Measurements from ENCODE around the gene FAM228B. TPM values are rescaled to one million over a fixed set of nuclear protein-coding genes. Genes with fewer than 3 reads are reported as not detected.

The FAM228B gene
- total and polyA plus RNA-seq, 7 donors = 1.4 to 44.1 (median 24.7) TPM

- no peak overlapping the region for H3K4me3 ChIP-seq
- no peaks in the 10 kb centered on the region for H3K4me1 ChIP-seq
- intact Hi-C loops (cut with DNase I) = no loop called here
- WGBS, 2 donors = 74 to 93% methylated on average over 2 of the region's 2 CpGs
- no peaks in the 10 kb centered on the region for H3K27me3 ChIP-seq
- H3K9me3 ChIP-seq = no peaks in the 10 kb centered on the region
- peaks cover 0 to 8% (median 0%) of the 10 kb centered on the region in 4 donors for H3K36me3 ChIP-seq
- TF ChIP-seq CTCF (IDR thresholded peaks at IDR 0.05) = no peak
- TF ChIP-seq EP300 (IDR thresholded peaks at IDR 0.05) = no peak
- no peak for TF ChIP-seq POLR2A (IDR thresholded peaks at IDR 0.05)
- TF ChIP-seq POLR2AphosphoS5 (IDR thresholded peaks at IDR 0.05) = no peak
- DNase-seq = no peak
- H3K27ac ChIP-seq = no peak overlapping the region
Observed at GRCh38 chr2:24101992-24102391, 21.3 kb upstream of the FAM228B start.

GRCh38 chr2:24102677-24103076, 20.6 kb upstream of the FAM228B start:
- Histone ChIP-seq H3K4me3 (no peak overlapping the region), H3K27ac (no peak overlapping the region), H3K27me3 (no peaks in the 10 kb centered on the region), H3K4me1 (no peaks in the 10 kb centered on the region), H3K9me3 (no peaks in the 10 kb centered on the region), H3K36me3 (peaks cover 0 to 8% (median 0%) of the 10 kb centered on the region in 4 donors)
- WGBS, 2 donors = 85 to 95% methylated on average over 1 of the region's 1 CpG
- intact Hi-C loops (cut with DNase I) = no loop called here
- TF ChIP-seq CTCF (IDR thresholded peaks at IDR 0.05) (no peak), POLR2AphosphoS5 (IDR thresholded peaks at IDR 0.05) (no peak), EP300 (IDR thresholded peaks at IDR 0.05) (no peak), POLR2A (IDR thresholded peaks at IDR 0.05) (no peak)
- no peak for DNase-seq

- intact Hi-C loops (cut with DNase I) = no loop called here
- WGBS, 2 donors = 93 to 97% methylated on average over 8 of the region's 8 CpGs
- Histone ChIP-seq H3K27ac (no peak overlapping the region), H3K9me3 (no peaks in the 10 kb centered on the region), H3K27me3 (no peaks in the 10 kb centered on the region), H3K36me3 (peaks cover 0 to 8% (median 0%) of the 10 kb centered on the region in 4 donors), H3K4me3 (no peak overlapping the region), H3K4me1 (no peaks in the 10 kb centered on the region)
- no peak for DNase-seq
- TF ChIP-seq POLR2AphosphoS5 (IDR thresholded peaks at IDR 0.05) (no peak), EP300 (IDR thresholded peaks at IDR 0.05) (no peak), CTCF (IDR thresholded peaks at IDR 0.05) (no peak), POLR2A (IDR thresholded peaks at IDR 0.05) (no peak)
Observed at GRCh38 chr2:24104110-24104650, 19.1 kb upstream of the FAM228B start.

GRCh38 chr2:24104906-24105305, 18.4 kb upstream of the FAM228B start:
- H3K27me3 ChIP-seq = no peaks in the 10 kb centered on the region
- no peaks in the 10 kb centered on the region for H3K9me3 ChIP-seq
- TF ChIP-seq POLR2A (IDR thresholded peaks at IDR 0.05) (no peak), EP300 (IDR thresholded peaks at IDR 0.05) (no peak), CTCF (IDR thresholded peaks at IDR 0.05) (no peak), POLR2AphosphoS5 (IDR thresholded peaks at IDR 0.05) (no peak)
- intact Hi-C loops (cut with DNase I) = no loop called here
- no peak overlapping the region for H3K4me3 ChIP-seq
- peaks cover 0 to 8% (median 0%) of the 10 kb centered on the region in 4 donors for H3K36me3 ChIP-seq
- WGBS, 2 donors = 67 to 88% methylated on average over 4 of the region's 4 CpGs
- no peak overlapping the region for H3K27ac ChIP-seq
- DNase-seq = no peak
- H3K4me1 ChIP-seq = no peaks in the 10 kb centered on the region

GRCh38 chr2:24105816-24106215, 17.5 kb upstream of the FAM228B start:
- no peaks in the 10 kb centered on the region for H3K27me3 ChIP-seq
- no peak for DNase-seq
- H3K36me3 ChIP-seq = peaks cover 0 to 8% (median 0%) of the 10 kb centered on the region in 4 donors
- 25 to 50% methylated on average over 2 of the region's 2 CpGs for WGBS, 2 donors
- intact Hi-C loops (cut with DNase I) = no loop called here
- no peak for TF ChIP-seq POLR2AphosphoS5 (IDR thresholded peaks at IDR 0.05)
- no peak for TF ChIP-seq POLR2A (IDR thresholded peaks at IDR 0.05)
- TF ChIP-seq CTCF (IDR thresholded peaks at IDR 0.05) = no peak
- TF ChIP-seq EP300 (IDR thresholded peaks at IDR 0.05) = no peak
- H3K9me3 ChIP-seq = no peaks in the 10 kb centered on the region
- no peaks in the 10 kb centered on the region for H3K4me1 ChIP-seq
- H3K4me3 ChIP-seq = no peak overlapping the region
- no peak overlapping the region for H3K27ac ChIP-seq
